Activated CD4-positive, alpha-beta T cell treated with anti-CD3 and anti-CD28 coated beads, Interleukin-2, amount 10 ng/mL, durations not matched to agents 24 days and 14 days (primary cell): ENCODE measurements around the gene CNPY3. TPM values are rescaled to one million over a fixed set of nuclear protein-coding genes. Genes with fewer than 3 reads are reported as not detected.

Experiments
- DNase-seq: peaks from one replicate; pipeline ENCODE4 v3.0.0; 2022
- H3K27ac Mint-ChIP-seq: one replicate; pipeline ENCODE4 v1.8.0; 2022; ENCODE audit warnings: mild to moderate bottlenecking, mixed read lengths
- H3K27me3 Mint-ChIP-seq: one replicate; pipeline ENCODE4 v1.8.0; 2022; ENCODE audit warnings: mixed read lengths
- H3K36me3 Mint-ChIP-seq: one replicate; pipeline ENCODE4 v1.8.0; 2022; ENCODE audit warnings: low read depth, mild to moderate bottlenecking, mixed read lengths
- H3K4me1 Mint-ChIP-seq: one replicate; pipeline ENCODE4 v1.8.0; 2021; ENCODE audit warnings: mixed read lengths
- H3K4me3 Mint-ChIP-seq: one replicate; pipeline ENCODE4 v1.8.0; 2022; ENCODE audit warnings: mild to moderate bottlenecking, moderate library complexity, mixed read lengths
- H3K9me3 Mint-ChIP-seq: one replicate; pipeline ENCODE4 v1.8.0; 2021; ENCODE audit warnings: mixed read lengths
- intact Hi-C: fragments of 100-400 bp; cut with micrococcal nuclease; formaldehyde crosslinking; loops from one replicate; pipeline ENCODE4 v1.15.1; 2023
- total RNA-seq: library from RNA; stranded (reverse); gene quantifications from 2 replicates; pipeline ENCODE4 v1.2.3, GENCODE V29; 2022

The CNPY3 gene
- total RNA-seq, 1 donor from 2014 or later = 49.0 TPM

DNA sequence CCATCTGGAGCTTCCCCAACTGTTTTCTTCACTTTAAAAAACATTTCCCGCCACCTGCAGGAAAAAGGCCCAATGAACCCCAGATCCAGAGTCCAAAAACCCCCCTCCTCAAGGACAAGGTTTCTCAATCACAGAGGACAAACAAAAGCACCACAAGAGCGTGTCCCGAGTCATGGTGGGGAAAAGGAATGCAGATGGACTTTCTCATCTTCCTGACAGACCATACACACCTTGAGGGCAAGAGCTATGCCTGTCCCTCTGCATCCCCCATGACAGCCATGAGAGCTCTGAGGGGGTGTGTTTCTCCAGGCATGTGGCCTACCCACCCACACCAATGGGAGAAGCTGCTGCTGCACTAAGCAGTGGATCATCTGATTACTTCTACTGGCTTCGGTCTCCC lies 40.7 kb downstream of the CNPY3 start:
- Mint-ChIP-seq H3K27me3 (no peaks in the 10 kb centered on the region), H3K4me3 (no peak overlapping the region), H3K9me3 (no peaks in the 10 kb centered on the region), H3K27ac (no peak overlapping the region), H3K4me1 (peaks cover 7% of the 10 kb centered on the region), H3K36me3 (peaks cover 29% of the 10 kb centered on the region)
- no peak for DNase-seq
- intact Hi-C loops = no loop called here

DNA sequence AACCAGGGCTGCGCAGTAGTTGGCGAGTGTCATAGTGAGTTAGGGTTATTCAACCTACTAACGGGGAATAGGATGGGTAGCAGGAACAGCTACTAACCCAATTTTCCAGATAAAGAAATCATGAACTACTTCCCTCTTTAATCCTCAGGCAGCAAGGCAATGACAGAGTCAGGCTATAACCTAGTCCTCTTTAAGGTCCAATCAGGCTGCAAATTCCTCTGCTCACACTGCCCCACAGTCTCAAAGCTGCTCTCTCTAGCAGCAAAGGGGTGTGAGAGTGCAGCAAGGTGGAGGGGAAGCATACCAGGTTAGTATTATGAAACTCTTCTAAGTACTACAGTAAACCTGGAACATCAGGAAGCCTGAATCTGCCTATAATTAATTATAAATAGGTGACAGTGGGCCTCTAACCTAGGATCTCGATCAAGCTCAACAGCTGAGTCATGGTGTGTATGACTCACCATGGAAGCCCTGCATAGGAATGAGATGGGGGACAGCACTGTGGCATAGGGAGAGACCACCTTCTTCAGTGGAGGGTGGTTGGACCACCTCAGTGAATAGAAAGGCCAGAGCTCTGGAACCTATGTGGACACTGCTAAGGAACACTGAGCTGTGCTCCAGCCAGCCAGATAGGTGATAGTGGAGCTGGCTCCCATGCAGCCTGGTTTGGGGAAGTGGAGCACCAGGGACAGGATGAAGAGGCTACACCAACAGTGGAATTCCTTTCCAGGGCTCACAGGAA lies 41.8 kb downstream of the CNPY3 start:
- no peak overlapping the region for H3K4me3 Mint-ChIP-seq
- no peaks in the 10 kb centered on the region for H3K9me3 Mint-ChIP-seq
- H3K36me3 Mint-ChIP-seq = peaks cover 27% of the 10 kb centered on the region
- intact Hi-C loops = no loop called here
- peaks cover 9% of the 10 kb centered on the region for H3K4me1 Mint-ChIP-seq
- no peak overlapping the region for H3K27ac Mint-ChIP-seq
- no peak for DNase-seq
- H3K27me3 Mint-ChIP-seq = no peaks in the 10 kb centered on the region

DNA sequence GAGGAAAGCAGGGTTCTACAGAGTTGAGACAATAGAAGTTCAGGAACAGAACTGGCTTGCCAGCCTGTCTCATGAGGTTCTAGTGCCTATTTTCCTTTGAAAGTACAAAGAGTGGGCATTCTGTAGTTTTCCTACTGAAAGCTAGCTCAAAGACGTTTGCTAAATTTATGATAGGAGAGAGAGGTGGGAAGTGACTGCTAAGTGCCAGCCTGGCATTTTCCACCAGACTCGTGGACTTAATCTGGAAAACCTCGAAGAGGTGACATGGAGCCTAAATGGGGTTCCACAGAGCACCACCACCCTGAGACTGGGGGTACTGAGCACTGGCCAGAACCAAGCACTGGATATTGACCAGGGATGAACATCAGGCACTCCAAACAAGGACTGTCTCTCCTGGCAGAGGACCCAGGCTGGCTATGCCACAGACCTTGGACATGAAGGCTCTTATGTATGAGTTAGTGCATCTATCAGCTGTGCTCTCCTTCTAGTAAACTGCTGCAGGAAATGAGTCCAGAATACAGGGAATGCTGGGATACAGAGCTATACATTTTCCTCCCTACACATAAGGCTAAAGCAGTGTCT lies 42.6 kb downstream of the CNPY3 start:
- Mint-ChIP-seq H3K36me3 (peaks cover 27% of the 10 kb centered on the region), H3K4me3 (no peak overlapping the region), H3K9me3 (no peaks in the 10 kb centered on the region), H3K27me3 (no peaks in the 10 kb centered on the region), H3K4me1 (peaks cover 10% of the 10 kb centered on the region), H3K27ac (no peak overlapping the region)
- intact Hi-C loops = no loop called here
- DNase-seq = no peak

DNA sequence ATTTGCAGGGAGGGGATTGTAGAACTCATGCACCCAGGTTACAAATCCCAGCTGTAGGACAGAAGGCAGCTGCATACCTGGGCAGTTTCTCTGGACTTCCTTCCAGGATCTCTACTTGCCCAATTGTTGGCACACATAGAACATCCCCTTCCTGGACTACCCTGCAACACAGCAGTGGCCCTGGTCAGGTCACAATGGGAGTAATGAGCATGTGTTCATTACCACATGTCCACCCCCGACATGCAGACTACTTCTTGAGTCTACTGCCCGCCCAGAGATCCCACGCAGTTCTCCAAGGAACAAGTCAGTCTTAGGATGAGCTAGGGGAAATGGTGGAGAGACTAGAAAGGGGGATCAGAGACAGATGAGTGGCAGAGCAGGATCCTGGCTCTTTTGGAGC lies 44.6 kb downstream of the CNPY3 start:
- Mint-ChIP-seq H3K27me3 (no peaks in the 10 kb centered on the region), H3K4me3 (no peak overlapping the region), H3K27ac (peak overlapping the region; percentile 62), H3K9me3 (no peaks in the 10 kb centered on the region), H3K36me3 (peaks cover 28% of the 10 kb centered on the region), H3K4me1 (peaks cover 18% of the 10 kb centered on the region)
- no peak for DNase-seq
- intact Hi-C loops = no loop called here

DNA sequence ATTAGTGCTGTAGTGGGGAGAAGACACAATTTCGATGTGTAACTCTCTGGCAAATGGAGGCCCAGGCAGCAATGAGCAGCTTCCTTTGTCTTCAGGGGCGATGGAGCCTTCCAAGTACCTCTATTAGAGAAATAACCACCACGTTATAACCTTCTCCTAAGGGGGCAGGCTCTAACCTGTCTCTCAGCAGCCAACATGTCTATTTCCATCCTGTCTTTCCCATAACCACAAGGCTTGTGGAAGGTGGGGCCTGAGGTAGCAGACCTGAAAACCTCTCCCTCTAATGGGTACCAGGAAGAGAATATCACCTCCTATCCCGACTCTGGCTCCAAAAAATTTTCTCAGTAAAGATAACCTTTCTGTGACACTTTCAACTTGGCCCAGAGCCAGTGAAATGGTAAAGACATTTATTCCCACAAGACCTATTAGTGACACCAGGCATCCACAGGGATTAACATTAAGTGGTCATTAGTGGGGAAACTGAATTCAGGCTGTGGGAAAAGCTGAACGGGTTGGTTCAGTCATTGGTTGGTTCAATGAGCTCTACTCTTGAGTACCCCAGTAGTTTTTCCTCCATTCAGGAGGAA lies 45.7 kb downstream of the CNPY3 start:
- Mint-ChIP-seq H3K4me1 (peaks cover 27% of the 10 kb centered on the region), H3K9me3 (no peaks in the 10 kb centered on the region), H3K27me3 (no peaks in the 10 kb centered on the region), H3K27ac (peak overlapping the region; percentile 69), H3K36me3 (peaks cover 25% of the 10 kb centered on the region), H3K4me3 (no peak overlapping the region)
- DNase-seq = no peak
- intact Hi-C loops = loop anchor here (5.0 kb wide), 1 partner anchor 77 kb away; the partner anchor contains the start of gene CUL7

DNA sequence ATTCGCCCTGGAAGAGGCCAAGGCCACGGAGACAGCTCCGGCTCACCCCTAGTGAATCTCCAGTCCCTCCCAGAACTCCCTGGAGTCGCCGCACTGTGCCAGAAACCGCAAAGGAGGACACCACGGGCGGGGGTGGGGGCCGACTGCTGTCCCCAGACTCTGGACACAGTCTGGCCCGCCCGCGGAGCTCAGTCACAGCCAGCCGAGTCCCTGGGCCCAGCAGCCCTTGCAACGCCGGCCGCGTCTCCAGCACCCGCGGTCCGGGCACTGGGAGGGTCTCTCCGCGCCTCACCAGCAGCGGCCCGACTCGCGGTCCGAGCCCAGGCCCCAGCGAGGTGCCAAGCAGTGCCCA lies 49.2 kb downstream of the CNPY3 start:
- Mint-ChIP-seq H3K36me3 (peaks cover 17% of the 10 kb centered on the region), H3K27ac (peak overlapping the region; percentile 74), H3K27me3 (no peaks in the 10 kb centered on the region), H3K4me1 (peaks cover 33% of the 10 kb centered on the region), H3K4me3 (peak overlapping the region; percentile 91), H3K9me3 (no peaks in the 10 kb centered on the region)
- intact Hi-C loops = loop anchor here (5.0 kb wide), 1 partner anchor 74 kb away; the partner anchor contains the start of gene CUL7
- DNase-seq = peak; percentile 68

DNA sequence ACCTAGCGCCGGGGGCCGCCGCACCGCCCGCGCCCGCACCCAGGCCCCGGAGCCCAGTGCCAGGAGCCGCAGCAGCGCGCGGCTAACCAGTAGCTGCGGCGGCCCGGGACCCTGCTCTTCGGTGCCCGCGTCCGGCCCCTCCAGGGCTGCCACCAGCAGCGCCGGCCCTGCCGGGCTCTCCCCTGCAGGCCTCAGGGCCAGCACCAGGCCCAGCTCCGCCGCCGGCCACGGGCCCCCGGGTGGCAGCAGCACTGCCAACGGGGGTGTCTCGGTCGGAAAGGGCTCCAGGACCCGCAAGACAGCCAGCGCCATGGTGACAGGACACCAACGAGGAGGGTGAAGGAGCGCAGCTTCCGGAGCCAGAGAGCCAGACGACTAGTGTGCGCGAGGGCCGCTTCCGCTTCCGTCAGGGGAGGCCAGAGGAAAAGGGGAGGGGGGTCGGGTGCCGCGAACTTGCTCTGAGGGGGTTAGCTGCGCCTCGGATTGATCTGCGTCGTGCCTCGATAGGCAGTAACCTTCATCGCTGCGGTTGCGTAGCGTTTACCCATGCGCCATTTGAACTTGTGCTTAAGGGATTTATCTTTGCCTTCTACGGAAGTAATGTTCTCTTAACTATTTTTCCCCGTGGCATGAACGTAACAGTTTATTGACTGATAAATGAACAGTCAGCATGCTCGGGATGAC lies 49.7 kb downstream of the CNPY3 start, which contains the start of gene PEX6:
TSS of gene PEX6 (minus strand) at position 343 of the 684 bp plus-strand sequence. CDS start at position 312, 31 bp downstream.
- H3K4me1 Mint-ChIP-seq = peaks cover 34% of the 10 kb centered on the region
- intact Hi-C loops = loop anchor here (1.0 to 5.0 kb wide), 3 partner anchors 35 to 73 kb away; partner anchors contain the start of genes CNPY3, CUL7 and KLHDC3
- H3K4me3 Mint-ChIP-seq = peak within 1 kb of the TSS; percentile 91
- peak; percentile 99 for DNase-seq
- H3K27ac Mint-ChIP-seq = peak within 1 kb of the TSS; percentile 97
- H3K36me3 Mint-ChIP-seq = peaks cover 13% of the 10 kb centered on the region
- no peaks in the 10 kb centered on the region for H3K9me3 Mint-ChIP-seq
- H3K27me3 Mint-ChIP-seq = no peaks in the 10 kb centered on the region

DNA sequence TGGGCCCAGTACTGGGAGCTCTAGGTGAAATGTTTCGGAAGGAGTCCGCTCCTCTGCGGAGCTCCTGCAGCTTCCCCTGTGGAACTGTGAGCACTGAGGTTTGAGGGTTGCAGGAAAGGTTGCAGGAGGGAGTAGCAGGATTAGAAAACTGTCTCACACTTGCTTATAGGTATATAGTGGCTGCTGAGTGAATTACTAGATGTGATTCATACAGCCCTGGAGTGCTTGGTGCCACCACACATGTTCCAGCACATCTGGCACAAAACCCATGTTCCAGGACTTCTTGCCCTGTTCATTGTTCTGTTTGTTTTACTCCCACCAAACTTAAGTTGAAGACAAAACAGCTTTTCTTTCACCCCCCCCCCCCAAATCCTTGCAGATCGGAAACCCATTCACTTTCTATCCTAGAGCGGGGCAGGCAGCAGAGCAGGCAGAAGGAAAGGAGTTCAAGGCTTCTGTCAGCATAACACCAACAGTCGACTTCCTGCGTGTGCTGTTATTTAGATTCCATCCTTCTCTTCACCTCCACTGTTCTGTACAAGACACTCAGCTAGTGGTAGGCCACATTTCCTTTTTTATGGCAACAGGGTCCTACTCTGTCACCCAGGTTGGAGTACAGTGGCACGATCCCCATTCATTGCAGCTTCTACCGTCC lies 50.4 kb downstream of the CNPY3 start:
- H3K4me3 Mint-ChIP-seq = peak overlapping the region; percentile 91
- DNase-seq = peak; percentile 64
- peaks cover 35% of the 10 kb centered on the region for H3K4me1 Mint-ChIP-seq
- H3K9me3 Mint-ChIP-seq = no peaks in the 10 kb centered on the region
- intact Hi-C loops = loop anchor here (1.0 to 5.0 kb wide), 3 partner anchors 35 to 73 kb away; partner anchors contain the start of genes CNPY3, CUL7 and KLHDC3
- no peaks in the 10 kb centered on the region for H3K27me3 Mint-ChIP-seq
- H3K36me3 Mint-ChIP-seq = peaks cover 13% of the 10 kb centered on the region
- peak overlapping the region; percentile 97 for H3K27ac Mint-ChIP-seq

DNA sequence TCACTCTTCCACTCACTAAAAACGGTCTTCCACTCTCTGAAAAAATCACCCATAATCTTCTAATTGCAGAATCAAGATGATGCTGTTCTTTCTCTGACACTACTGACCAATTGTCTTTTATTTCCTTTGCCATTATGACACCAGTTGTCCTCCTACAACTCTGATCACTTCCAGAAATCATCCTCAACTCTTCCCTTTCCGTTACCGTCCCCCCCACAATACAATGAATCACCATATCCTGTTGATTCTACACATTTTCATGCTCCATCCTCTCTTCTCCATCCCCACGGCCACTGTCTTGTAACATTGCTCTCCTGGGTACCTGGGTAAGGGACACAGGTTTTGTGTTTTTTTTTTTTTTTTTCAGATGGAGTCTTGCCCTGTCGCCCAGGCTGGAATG lies 52.6 kb downstream of the CNPY3 start:
- H3K36me3 Mint-ChIP-seq = peaks cover 8% of the 10 kb centered on the region
- no peak for DNase-seq
- H3K9me3 Mint-ChIP-seq = no peaks in the 10 kb centered on the region
- peak overlapping the region; percentile 17 for H3K27ac Mint-ChIP-seq
- peak overlapping the region; percentile 1 for H3K4me3 Mint-ChIP-seq
- H3K27me3 Mint-ChIP-seq = no peaks in the 10 kb centered on the region
- intact Hi-C loops = no loop called here
- peaks cover 47% of the 10 kb centered on the region for H3K4me1 Mint-ChIP-seq

DNA sequence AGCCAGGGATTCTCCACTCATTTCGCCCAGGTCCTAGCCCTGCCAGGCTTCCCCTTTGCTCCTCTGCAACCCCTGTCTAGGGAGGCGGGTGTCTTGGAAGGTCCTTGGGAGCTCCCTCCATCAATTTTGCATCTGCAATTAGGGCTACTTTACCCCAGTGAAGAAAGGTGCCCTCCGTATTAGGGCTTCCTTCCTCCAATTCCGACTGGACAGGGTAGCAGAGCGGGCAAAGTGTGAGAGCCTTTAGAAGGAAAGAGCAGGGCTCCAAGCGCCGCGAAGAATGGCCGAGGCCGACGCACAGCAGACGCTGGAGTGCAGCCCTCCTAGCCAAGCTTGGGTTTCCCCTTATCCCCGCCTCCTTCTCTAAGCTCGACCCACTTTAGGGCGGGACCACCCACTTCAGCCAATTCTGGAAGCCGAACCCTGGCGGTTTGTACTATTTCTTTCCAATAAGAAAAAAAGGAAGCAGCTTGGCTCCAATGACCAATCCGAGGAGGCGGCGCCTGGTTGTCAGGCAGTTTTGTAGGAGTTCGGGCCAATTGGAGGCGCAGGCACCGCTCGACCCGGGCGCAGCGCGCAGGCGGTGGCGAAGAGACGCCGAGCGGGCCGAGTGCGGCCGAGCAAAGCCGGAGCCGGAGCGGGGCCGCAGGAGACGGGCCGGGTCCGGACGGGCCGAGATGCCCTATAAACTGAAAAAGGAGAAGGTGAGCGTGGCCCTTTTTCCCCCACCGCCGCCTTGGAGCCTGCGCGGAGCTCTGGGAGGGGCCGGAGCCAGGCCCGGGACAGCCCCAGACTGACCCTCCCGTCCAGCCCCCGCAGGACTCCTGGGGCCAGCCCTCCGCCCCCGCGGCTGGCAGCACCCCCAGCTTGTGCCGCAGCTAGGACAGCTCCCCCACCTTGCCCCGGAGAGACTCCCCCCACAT lies 55.0 kb downstream of the CNPY3 start, which contains the start of gene PPP2R5D:
TSS of gene PPP2R5D (plus strand) at position 570 of the 923 bp plus-strand sequence. CDS start at position 678, 108 bp downstream.
- no peaks in the 10 kb centered on the region for H3K9me3 Mint-ChIP-seq
- peaks cover 54% of the 10 kb centered on the region for H3K4me1 Mint-ChIP-seq
- peak within 1 kb of the TSS; percentile 91 for H3K27ac Mint-ChIP-seq
- intact Hi-C loops = loop anchor here (1.0 to 2.0 kb wide), 5 partner anchors 29 to 237 kb away; partner anchors contain the start of genes CNPY3, KLC4, MEA1 and MRPL2
- no peaks in the 10 kb centered on the region for H3K27me3 Mint-ChIP-seq
- DNase-seq = peak; percentile 99
- H3K4me3 Mint-ChIP-seq = peak within 1 kb of the TSS; percentile 98
- peaks cover 17% of the 10 kb centered on the region for H3K36me3 Mint-ChIP-seq

DNA sequence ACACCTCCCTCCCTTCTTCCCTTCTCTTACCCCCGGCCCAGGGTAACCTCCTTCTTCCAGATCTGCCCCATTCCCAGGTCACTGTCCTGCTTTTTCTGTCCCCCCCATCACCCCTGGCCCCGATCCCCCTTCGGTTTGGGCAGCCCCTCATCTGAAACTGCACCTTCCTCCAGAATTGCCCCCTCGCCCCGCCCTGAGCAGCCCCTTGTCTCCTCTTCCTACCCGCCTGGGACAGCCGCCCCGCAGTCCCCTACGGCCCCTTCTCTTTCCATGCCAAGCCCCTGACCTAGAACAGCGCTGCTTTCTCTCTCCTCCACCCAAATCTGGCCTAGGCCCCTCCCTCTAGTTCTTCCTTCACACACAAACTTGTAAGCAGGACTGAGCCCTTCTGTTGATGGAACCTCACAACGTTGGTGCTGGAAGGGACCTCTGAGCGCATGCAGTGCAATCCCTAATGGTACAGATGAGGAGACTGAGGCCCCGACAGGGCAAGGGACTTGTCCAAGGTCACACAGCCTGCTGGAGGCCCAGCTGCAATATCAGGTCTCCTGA lies 55.7 kb downstream of the CNPY3 start:
- H3K9me3 Mint-ChIP-seq = no peaks in the 10 kb centered on the region
- H3K4me3 Mint-ChIP-seq = peak overlapping the region; percentile 98
- intact Hi-C loops = loop anchor here (1.0 to 2.0 kb wide), 5 partner anchors 28 to 238 kb away; partner anchors contain the start of genes CNPY3, KLC4, MEA1 and MRPL2
- DNase-seq = peak; percentile 81
- peak overlapping the region; percentile 91 for H3K27ac Mint-ChIP-seq
- peaks cover 46% of the 10 kb centered on the region for H3K4me1 Mint-ChIP-seq
- no peaks in the 10 kb centered on the region for H3K27me3 Mint-ChIP-seq
- H3K36me3 Mint-ChIP-seq = peaks cover 21% of the 10 kb centered on the region
